ENCODE results near the gene DNAH9.

The DNAH9 gene, protein sequence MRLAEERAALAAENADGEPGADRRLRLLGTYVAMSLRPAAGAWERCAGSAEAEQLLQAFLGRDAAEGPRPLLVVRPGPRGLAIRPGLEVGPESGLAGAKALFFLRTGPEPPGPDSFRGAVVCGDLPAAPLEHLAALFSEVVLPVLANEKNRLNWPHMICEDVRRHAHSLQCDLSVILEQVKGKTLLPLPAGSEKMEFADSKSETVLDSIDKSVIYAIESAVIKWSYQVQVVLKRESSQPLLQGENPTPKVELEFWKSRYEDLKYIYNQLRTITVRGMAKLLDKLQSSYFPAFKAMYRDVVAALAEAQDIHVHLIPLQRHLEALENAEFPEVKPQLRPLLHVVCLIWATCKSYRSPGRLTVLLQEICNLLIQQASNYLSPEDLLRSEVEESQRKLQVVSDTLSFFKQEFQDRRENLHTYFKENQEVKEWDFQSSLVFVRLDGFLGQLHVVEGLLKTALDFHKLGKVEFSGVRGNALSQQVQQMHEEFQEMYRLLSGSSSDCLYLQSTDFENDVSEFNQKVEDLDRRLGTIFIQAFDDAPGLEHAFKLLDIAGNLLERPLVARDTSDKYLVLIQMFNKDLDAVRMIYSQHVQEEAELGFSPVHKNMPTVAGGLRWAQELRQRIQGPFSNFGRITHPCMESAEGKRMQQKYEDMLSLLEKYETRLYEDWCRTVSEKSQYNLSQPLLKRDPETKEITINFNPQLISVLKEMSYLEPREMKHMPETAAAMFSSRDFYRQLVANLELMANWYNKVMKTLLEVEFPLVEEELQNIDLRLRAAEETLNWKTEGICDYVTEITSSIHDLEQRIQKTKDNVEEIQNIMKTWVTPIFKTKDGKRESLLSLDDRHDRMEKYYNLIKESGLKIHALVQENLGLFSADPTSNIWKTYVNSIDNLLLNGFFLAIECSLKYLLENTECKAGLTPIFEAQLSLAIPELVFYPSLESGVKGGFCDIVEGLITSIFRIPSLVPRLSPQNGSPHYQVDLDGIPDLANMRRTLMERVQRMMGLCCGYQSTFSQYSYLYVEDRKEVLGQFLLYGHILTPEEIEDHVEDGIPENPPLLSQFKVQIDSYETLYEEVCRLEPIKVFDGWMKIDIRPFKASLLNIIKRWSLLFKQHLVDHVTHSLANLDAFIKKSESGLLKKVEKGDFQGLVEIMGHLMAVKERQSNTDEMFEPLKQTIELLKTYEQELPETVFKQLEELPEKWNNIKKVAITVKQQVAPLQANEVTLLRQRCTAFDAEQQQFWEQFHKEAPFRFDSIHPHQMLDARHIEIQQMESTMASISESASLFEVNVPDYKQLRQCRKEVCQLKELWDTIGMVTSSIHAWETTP (N-terminal part only)

DNA sequence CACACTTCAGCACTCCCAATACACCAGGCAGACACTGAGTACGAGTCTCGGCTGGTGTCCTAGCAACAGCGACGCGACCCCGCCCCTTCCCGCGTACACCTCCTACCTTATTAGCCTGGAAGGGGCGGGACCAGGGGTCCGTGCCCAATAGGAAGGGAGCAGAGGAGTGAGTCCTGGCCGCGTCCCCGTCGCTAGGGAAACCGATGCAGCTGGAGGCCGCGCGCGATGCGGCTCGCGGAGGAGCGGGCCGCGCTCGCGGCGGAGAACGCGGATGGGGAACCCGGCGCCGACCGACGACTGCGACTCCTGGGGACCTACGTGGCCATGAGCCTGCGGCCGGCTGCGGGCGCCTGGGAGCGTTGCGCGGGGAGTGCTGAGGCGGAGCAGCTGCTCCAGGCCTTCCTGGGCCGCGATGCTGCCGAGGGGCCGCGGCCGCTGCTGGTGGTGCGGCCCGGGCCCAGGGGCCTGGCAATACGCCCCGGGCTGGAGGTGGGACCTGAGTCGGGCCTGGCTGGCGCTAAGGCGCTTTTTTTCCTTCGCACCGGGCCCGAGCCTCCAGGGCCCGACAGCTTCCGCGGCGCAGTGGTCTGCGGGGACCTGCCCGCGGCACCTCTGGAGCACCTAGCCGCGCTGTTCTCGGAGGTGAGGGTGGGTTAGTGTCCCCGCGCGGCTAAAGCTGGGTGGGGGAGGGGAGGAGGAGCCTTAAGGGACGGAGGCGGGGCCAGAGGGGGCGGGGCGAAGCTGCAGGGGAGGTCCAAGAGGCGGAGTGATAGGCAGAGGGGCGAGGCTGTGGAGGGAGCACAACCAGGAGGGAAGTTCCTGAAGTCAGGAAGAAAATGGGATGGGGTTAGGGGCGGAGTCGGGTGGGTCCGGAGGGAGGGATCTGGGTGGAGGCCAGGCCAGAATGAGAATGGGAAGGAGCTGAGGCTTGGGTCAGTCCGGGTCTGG lies at the start of gene DNAH9:
Gene DNAH9, plus strand, starts transcription at position 197 of the 948 bp plus-strand sequence. Its CDS starts 29 bp downstream, at position 226.
- DNase-seq, result peak; percentile 3 to 95 (median 81)

DNA sequence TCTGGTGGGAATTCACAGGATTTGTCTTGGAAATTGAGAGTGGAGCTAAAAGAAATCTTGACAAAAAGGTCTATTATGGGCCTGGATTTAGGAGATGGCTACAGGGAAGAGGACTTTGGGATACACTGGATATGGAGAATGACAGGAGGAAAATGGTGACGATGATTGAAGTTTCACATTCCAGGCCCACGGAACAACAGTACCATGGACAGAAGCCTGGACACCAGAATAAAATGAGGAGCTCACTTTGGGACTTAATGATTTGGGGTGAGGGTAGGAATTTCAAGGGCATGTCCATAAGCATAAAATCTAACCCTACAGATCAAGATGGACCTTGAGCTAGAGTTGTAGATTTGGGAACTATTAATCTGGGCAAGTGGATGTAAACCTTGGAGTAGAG lies 47.8 kb upstream of the DNAH9 start:
- no peak for DNase-seq

DNA sequence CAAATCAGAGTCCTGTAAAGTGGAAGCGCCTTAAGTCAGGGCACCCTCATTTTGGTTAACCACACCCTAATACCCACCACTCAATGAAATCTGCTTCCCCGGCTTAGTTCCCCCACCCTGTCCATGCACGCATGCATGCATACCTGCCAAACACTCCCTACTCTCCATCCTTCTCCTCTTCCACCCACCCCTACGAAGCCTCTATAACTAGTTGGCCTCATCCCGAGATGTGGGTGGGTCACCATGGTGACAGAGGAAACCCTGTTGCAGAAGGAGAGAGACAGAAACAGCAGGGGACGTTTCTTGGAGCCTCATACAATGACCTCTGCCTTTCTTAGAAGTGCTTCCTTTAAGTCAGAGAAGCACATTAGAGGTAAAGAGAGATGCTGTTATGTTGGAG lies 46.8 kb upstream of the DNAH9 start:
- DNase-seq, result peak in 1 of 51 donors; percentile 18

DNA sequence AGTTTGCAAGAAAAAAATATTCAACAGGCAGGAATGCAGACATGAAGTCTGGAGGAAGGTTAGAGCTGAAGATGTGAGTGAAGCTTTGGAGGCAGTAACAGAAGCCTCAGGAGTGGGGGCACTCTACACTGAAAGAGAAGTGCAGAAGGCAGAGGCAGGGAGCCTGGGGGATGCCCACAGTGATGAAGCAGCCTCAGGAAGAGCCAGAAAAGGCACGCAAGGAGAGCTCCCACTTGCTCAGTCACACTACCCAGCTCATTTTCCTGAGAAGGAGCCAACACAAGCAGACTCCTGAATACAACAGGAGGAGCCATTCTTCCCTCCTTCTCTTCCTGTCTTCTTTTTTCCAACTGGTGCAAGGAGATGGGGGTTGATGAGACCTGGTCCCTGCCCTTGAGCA lies 45.1 kb upstream of the DNAH9 start:
- DNase-seq, result peak in 1 of 51 donors; percentile 30

DNA sequence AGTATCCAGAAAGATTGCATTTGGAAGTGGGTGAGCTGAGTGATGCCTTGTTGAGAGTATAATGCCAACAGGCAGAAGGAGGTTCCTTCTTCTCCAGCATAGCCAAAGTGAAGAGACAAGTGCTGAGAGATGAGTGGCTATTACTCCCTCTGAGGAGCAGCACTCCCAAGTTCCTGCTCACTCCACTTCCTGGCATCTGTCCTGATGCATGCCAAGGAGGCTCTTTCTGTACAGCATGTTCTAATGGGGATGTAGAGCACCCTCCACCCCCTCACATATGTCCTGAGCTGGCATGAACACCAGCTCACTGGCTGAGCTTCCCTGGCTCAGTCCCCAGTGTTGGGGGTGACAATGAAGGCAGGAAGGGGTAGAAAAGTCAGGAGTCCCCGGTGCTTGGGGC lies 44.2 kb upstream of the DNAH9 start:
- DNase-seq, result peak in 1 of 51 donors; percentile 29

DNA sequence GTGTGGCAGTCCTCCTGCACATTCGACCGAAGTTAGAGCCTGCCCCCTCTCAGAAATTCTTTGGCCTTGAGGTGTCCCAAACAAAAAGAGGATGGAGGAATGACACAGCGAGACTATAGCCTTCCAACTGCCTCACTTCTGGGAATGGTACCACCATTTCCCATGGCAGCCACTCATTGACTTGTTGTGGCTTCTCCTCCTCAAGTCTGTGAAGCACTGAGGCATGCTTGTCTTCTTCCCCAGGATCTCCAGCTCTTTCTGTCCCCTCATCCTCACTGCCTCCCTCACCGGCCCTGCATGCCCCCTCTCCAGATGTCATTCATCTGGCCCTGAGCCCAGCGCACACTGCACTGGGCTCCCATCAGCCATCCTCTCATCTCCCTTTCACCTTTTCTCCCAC lies 43.7 kb upstream of the DNAH9 start:
- no peak for DNase-seq

DNA sequence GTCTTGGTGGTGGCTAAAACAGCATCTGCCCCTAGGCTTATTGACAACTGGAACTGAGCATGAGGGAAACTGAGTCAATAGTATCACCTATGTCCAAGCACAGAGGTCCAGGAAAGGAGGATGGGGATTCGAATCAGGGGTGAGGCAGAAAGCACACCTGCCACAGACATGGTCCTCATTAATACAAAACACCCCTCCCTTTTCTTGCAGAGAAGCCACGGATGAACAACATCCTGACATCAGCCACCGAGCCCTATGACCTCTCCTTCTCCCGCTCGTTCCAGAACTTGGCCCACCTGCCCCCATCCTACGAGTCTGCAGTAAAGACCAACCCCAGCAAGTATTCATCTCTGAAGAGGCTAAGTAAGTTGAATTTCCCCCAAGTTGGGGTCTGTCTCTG lies 42.7 kb upstream of the DNAH9 start:
- DNase-seq, result no peak

DNA sequence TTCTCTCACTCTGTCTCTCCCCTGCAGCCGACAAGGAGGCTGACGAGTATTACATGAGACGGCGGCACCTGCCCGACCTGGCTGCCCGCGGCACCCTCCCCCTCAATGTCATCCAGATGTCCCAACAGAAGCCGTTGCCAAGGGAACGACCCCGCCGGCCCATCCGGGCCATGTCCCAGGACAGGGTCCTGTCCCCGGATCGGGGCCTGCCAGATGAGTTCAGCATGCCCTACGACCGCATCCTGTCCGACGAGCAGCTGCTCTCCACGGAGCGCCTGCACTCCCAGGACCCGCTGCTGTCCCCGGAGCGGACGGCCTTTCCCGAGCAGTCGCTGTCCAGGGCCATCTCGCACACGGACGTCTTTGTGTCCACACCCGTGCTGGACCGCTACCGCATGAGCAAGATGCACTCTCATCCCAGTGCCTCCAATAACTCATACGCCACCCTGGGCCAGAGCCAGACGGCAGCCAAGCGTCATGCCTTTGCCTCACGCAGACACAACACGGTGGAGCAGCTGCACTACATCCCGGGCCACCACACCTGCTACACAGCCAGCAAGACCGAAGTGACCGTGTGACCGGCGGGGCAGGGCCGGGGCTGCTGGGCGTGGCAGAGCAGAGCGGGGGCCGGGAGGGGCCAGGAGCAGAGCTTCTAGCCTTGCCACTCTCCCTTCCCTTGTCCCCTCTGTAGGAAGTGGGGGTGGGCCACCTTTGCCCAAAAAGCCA lies 40.4 kb upstream of the DNAH9 start:
- DNase-seq, result peak in 1 of 51 donors; percentile 1

DNA sequence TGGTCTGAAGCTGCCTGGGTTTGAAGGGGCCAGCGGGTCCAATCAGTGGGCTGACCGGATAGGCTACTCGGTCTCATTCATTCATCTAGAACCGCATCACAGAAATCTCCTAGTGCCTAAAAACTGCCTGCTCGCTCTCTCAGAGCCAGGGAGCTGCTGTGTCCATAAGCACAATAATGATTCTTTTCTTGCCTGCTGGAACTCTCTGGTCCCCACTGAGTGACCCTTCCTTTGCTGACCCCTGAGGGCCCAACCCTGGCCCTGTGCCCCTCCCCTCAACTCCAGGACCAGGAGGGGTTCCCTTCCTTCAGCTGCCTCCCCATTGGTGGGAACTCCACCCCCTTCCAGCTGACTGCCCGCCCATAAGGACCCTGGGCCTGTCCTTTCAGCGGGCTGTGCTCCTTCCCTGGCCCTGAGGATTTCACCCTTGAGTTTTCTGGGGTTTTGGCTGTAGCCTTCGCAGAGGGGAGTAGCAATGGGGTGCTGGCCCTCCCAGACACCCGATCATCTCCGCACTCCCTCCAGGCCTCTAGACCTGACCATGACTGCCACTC lies 39.5 kb upstream of the DNAH9 start:
- no peak for DNase-seq

DNA sequence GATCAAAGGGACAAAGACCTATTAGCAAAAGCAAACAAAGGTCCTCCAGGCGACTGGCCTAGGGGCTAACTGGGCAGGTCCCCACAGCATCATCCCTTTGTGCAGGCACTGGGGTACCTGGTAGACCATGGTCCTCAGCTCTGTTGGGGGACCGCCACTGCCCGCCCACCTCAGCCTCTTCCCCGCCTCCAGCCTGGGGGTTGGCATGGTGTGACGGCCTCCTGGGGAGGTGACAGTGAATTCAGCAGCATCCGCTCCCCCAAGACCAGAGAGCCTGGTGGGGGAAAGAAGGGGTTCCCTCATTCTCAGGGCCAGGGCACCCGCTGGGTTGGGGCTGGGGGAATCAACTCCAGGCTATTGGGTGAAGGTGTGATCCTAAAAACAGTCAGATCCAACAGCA lies 38.7 kb upstream of the DNAH9 start:
- no peak for DNase-seq

DNA sequence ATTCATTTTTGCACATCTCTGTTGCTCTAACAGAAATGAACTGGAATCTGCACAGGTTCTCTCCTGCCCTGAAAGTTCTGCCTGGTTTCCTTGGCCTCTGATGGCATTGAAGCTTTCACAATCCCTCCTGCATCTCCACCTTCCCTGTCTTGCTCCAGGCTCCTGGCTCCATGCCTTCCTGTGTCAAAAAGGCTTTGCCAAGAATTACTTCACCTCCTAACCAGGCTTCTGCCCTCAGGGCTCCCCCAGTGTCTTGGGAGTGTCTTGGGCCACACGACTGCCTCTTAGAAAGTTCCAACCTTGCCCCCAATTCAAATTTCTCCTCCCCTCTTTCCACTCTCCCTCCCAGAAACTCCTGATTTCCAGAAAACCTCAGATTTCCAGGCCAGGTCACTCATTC lies 37.0 kb upstream of the DNAH9 start:
- DNase-seq, result no peak

DNA sequence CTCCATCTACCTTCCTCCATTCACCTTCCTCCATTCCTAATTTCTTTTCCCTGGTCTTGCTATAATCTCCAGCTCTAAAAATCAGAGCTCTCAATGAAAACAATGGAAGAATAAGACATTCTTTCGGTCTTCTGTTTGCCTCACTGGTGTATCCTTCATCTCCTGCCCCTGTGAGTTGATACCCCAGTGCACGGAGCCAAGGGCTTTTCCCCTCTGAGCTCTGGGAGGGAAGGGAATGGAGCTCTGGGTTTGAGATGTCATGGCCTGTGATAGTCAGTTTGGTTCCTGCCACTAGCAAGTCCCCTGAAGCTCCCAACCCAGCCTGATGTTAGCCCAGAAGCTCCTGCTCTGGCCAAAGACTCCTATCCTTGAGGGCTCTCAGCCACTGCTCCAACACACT lies 36.6 kb upstream of the DNAH9 start:
- no peak for DNase-seq

DNA sequence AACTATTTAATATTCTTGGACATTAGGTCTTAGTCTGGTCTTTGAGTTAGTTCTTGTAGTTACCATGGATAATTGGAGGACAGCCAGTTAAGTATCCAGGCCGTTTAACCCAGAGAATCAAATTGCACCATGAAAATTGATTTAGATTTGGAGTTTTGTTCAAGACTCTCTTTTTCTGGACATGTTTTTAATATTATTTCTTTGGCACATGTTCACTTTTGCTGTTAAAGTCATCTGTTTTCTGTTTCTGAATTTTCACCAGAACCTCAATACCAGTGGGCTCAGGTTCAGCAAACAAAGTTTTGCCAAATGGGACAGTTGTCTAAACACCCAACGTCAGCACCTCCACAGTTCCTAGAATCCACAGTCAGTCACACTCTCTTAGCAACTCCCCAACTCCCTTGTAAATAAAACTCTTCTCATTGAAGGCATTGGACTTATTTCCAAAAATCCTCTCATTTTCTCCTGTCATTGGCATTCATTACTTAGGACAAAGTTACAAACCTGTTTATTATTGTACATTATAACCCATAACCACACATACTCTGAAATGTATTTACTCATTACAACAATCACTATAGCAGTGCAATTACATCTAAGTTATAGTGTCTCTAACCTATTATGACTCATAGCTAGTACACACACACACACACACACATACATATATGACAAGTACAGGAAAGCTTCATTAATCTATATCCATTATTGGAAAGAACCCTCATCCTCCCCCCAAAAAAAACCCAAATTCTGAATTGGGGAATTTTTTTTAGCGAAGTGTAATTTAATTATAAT lies 33.5 kb upstream of the DNAH9 start:
- peak in 11 of 51 donors; percentile 7 to 34 (median 11) for DNase-seq

DNA sequence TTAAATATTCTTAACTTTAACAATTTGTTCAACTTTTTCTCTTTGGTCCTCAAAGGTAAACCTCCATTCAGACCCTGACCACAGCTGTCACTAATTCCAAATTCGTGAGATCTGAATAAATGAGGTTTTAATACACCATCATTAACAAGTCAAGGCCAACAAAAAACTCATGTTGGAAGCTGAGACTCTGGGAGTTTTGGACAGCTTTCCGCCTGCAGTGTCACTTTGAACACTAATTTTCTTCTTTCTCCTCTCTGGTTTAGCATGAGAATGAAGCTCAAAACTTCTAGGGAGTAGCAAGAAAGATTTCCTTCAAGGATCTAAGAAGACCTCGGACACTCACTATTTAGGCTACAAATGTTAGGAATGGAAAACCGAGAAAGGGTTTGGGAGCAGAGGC lies 32.7 kb upstream of the DNAH9 start:
- DNase-seq, result no peak

DNA sequence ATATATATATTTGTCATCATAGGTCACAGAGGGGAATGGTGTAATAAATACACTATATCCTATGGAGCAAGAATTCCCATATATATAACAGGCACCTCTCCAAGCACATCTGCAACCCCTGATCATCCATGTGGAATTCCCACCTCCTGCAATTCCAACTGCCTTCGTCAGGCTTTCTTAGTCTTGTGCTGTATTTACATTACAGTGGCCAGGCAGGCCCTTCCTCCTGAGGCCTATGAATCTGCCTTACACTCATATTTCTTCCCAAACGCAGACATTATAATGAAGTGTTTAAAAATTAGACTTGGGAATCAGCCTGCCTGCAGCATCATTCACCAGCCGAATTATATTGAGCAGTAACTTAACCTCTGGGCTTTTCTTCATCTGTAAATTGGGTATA lies 19.3 kb upstream of the DNAH9 start:
- no peak for DNase-seq

DNA sequence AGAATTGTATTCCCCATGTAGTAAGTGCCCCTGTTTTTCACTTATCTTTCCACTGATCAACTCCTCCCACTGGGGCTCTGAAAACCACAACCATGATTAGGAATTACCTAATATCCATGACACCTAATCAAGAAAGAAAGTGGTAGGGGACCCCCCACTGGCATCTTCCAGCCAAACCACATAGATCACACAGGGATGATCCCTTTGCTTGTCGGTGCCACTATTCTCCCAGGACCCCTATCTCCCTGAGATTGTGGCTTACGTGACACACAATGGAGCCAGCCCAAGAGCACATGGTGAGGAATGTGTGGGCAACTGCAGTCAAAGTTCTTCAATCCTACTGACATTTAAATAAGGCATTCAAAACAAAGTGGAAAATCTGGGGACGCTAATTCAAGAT lies 17.6 kb upstream of the DNAH9 start:
- DNase-seq, result no peak

DNA sequence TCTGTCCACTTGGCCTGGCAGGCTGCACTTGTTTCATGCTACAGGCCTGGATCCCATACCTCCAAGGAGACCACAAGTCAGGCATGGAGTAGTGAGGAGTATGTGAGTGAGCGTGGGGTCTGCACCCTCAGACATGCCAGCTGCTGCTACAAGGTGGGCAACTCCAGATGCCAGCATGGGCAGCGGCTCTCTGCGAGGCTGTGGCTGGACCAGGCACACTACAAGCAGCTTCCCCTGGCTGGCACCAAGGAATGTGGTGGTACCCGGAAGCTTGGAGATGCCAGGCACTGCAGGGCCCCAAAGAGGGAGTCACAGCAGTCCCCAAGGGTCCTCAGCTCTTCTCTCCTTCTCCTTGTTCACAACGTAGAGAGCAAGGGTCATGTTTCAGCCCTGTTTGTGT lies 16.1 kb upstream of the DNAH9 start:
- no peak for DNase-seq

DNA sequence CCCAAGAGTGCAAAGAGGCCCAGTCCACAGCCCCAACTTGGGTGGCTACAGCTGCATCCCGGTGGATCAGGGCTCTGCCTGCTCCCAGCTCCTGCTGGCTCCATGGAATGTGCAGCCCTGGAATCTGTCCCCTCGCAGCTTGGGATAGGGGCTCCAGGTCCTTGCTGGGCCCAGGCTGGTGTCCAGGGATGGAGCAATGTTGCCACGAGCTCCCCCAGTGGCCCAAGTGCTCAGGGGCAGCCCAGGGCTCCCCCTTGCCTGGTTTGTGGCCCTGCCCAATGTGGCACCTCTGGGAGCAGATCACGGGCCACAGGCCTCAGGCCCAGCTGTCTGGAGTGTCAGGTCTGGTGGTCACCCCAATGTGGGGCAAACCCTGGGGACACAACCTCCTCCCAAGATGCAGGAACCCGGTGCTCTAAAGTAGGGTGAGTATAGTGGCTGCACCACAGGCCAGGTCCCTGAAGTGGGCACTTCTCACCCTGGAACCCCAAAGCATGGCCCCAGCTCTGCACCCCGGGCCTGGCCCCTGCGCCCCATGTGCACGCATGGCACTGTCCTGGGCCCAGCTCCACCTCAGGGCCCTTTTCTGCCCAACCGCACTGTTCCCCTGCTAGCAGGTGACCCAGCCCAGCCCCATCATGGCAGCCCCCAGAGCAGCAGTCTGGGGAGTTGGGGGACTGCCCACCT lies 14.8 kb upstream of the DNAH9 start:
- DNase-seq, result no peak
